ENCODE results near the gene ARID1A.

DNA sequence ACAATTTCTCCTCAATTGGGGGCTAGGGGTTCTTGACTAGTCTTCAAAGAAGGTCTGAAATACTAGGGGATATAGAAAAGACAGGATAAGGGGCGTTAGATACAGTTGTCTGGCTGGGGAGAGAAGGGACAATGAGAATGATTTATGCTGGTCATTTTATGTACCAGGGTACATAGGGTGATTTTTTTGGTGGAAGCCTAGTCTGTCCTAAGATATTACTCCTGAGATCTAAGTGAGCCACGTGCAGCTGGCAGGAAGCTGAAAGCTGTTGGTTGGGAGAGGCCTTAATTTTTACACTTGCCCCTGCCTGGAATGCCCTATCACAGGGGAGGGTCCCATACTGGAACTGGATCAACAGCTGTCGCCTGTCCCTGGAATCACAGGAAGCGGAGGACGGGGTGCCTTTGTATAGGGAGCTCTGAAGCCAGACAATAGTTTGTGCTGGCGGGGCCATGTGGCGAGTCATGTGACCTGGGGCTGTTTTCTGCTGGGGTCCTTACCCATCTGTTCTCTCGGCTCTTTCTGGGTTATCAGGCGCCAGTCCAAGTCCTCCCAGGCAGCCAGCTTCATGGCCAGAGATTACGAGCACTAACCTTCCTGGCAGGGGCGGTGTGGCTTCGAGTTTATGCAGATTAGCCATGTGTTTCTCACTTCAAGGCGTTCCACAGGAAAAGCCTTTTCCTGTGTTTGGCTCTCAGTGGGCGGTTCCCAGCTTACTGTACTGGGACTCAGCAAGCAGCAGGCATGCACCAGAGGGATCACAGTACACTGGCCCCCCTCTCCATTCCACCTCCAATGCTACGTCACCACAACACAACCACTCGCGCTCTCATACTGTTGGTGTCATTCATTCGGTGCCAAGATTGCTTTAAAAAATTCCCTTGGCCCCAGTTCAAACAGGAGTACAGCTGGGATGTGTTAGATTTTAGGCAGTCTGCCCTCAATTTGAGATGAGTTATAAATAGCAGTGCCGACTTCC is 27.5 kb downstream of the ARID1A start:
- TF ChIP-seq POLR2A (IDR thresholded peaks at IDR 0.05): no peak
- TF ChIP-seq, protein P1, sequence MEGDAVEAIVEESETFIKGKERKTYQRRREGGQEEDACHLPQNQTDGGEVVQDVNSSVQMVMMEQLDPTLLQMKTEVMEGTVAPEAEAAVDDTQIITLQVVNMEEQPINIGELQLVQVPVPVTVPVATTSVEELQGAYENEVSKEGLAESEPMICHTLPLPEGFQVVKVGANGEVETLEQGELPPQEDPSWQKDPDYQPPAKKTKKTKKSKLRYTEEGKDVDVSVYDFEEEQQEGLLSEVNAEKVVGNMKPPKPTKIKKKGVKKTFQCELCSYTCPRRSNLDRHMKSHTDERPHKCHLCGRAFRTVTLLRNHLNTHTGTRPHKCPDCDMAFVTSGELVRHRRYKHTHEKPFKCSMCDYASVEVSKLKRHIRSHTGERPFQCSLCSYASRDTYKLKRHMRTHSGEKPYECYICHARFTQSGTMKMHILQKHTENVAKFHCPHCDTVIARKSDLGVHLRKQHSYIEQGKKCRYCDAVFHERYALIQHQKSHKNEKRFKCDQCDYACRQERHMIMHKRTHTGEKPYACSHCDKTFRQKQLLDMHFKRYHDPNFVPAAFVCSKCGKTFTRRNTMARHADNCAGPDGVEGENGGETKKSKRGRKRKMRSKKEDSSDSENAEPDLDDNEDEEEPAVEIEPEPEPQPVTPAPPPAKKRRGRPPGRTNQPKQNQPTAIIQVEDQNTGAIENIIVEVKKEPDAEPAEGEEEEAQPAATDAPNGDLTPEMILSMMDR (IDR thresholded peaks at IDR 0.05): no peak
